K562 (cell line): ENCODE results near the gene PCP2. TPM values are rescaled to one million over a fixed set of nuclear protein-coding genes. Genes with fewer than 3 reads are reported as not detected.

Experiments used
- ATAC-seq: fragments of 200-7000 bp; cut with Tn5 transposase; 3 replicates; pipeline ENCODE4 v1.9.1; 2020; ENCODE audit warnings: moderate library complexity
- BruUV-seq: library from RNA; stranded (reverse); fragments of 400-500 nt; replicated peaks from 2 replicates; lab custom pipeline; 2021; lab: Mats Ljungman, UMichigan
- CTCF ChIA-PET: fragments of 300-600 bp; formaldehyde crosslinking; extraction: SDS; loops from one replicate; lab custom pipeline; 2021; ENCODE audit warnings: low intra/inter-chr PET ratio; lab: Yijun Ruan, JAX
- POLR2A ChIA-PET: fragments of 300-600, 350-650 bp; sonication (Branson Sonifier 250); formaldehyde crosslinking; extraction: SDS; loops from one replicate; lab custom pipeline; 2021; ENCODE audit warnings: antibody characterized with exemption, inconsistent platforms; lab: Yijun Ruan, JAX
- DNase-seq, 4 experiments: peaks; one replicate each; pipeline versions ENCODE4 v3.0.0 to v3.0.0-alpha.2; 2011 to 2018; ENCODE audit warnings: low spot score in 3 of 4, mixed read lengths in 3 of 4; ENCODE audit errors: extremely low read depth in 1 of 4
- FAIRE-seq: peaks from 2 replicates; lab custom pipeline; 2011; peaks lifted over from hg19 to GRCh38; lab: Jason Lieb, UNC
- H2AFZ ChIP-seq: 2 replicates; pipeline ENCODE4 v1.6.0; 2011; ENCODE audit warnings: low read depth, low read length, control low read depth, inconsistent platforms
- H3K27ac ChIP-seq: fragments of 200-600 bp; 3 replicates; pipeline ENCODE4 v1.8.0; 2011; ENCODE audit warnings: low read depth, mild to moderate bottlenecking, control low read depth, inconsistent platforms, low read length, moderate library complexity, mixed read lengths; ENCODE audit errors: extremely low read depth
- H3K27me3 ChIP-seq, 2 experiments: fragments of 300-600 bp in 1 of 2; 2 replicates in 1 of 2; 3 replicates in 1 of 2; pipeline versions ENCODE4 v1.6.0 to v1.8.0; 2011; ENCODE audit warnings: inconsistent platforms in 2 of 2, low read length in 2 of 2, mild to moderate bottlenecking in 1 of 2, mixed read lengths in 1 of 2, moderate library complexity in 1 of 2; ENCODE audit not compliant: control insufficient read depth in 2 of 2, insufficient read depth in 2 of 2
- H3K36me3 ChIP-seq: fragments of 300-600 bp; 3 replicates; pipeline ENCODE4 v1.8.0; 2011; ENCODE audit warnings: mild to moderate bottlenecking, low read length, inconsistent platforms; ENCODE audit not compliant: control insufficient read depth, insufficient read depth
- H3K4me1 ChIP-seq, 2 experiments: fragments of 200-600 bp in 1 of 2; replicated peaks in 1 of 2; 2 replicates in 1 of 2; 3 replicates in 1 of 2; pipeline versions ENCODE4 v1.5.1 to v1.8.0; 2011; ENCODE audit warnings: inconsistent platforms in 2 of 2, low read length in 2 of 2, mild to moderate bottlenecking in 1 of 2, mixed read lengths in 1 of 2, moderate library complexity in 1 of 2; ENCODE audit not compliant: control insufficient read depth in 2 of 2, insufficient read depth in 2 of 2
- H3K4me2 ChIP-seq: 2 replicates; pipeline ENCODE4 v1.6.1; 2011; ENCODE audit warnings: low read length, control low read depth, inconsistent platforms, mixed read lengths; ENCODE audit not compliant: insufficient read depth
- H3K4me3 ChIP-seq: fragments of 200-600 bp; sonication (generic), shearing (Covaris generic); 2 replicates; pipeline ENCODE4 v1.5.1; 2016; ENCODE audit warnings: control low read depth, inconsistent platforms
- H3K79me2 ChIP-seq: fragments of 200-600 bp; 3 replicates; pipeline ENCODE4 v1.8.0; 2011; ENCODE audit warnings: low read length, inconsistent platforms; ENCODE audit not compliant: control insufficient read depth, insufficient read depth
- H3K9ac ChIP-seq, 2 experiments: 2 replicates each; pipeline versions ENCODE4 v1.6.0 to v1.6.1; 2011; ENCODE audit warnings: low read depth in 2 of 2, low read length in 2 of 2, control low read depth in 1 of 2, inconsistent platforms in 1 of 2, mild to moderate bottlenecking in 1 of 2, mixed read lengths in 1 of 2; ENCODE audit not compliant: insufficient read depth in 1 of 2
- H3K9me1 ChIP-seq: one replicate; pipeline ENCODE4 v1.6.0; 2011; ENCODE audit warnings: inconsistent platforms, mild to moderate bottlenecking, low read length, moderate library complexity; ENCODE audit not compliant: control insufficient read depth, insufficient read depth
- H3K9me3 ChIP-seq: replicated peaks from 2 replicates; pipeline ENCODE4 v1.5.1; 2011; ENCODE audit warnings: low read depth, low read length, inconsistent platforms; ENCODE audit not compliant: control insufficient read depth, insufficient read depth
- H4K20me1 ChIP-seq: replicated peaks from 2 replicates; pipeline ENCODE4 v1.6.1; 2011; ENCODE audit warnings: low read length, inconsistent platforms, mixed read lengths; ENCODE audit not compliant: control insufficient read depth, insufficient read depth
- ELF1 ChIP-seq: fragments of 200-800 bp; sonication (Bioruptor generic); IDR thresholded peaks from 2 replicates; pipeline ENCODE4 v1.6.1; 2016; ENCODE audit warnings: missing genetic modification characterization, missing compliant biosample characterization
- KDM4B ChIP-seq, 2 experiments: fragments of 450-650 bp in 1 of 2; sonication (generic) in 1 of 2; IDR thresholded peaks; 2 replicates each; pipeline ENCODE4 v1.6.1; 2016 to 2017; ENCODE audit warnings: borderline replicate concordance in 2 of 2, antibody characterized with exemption in 1 of 2, low read depth in 1 of 2, mild to moderate bottlenecking in 1 of 2
- MTA2 ChIP-seq: fragments of 450-650 bp; IDR thresholded peaks from 2 replicates; pipeline ENCODE4 v1.6.1; 2016; ENCODE audit warnings: low read depth
- NKRF ChIP-seq: fragments of 450-650 bp; IDR thresholded peaks from 2 replicates; pipeline ENCODE4 v1.6.1; 2016; ENCODE audit warnings: borderline replicate concordance
- PPARD ChIP-seq: fragments of 250-450 bp; sonication (Bioruptor Pico); IDR thresholded peaks from 2 replicates; pipeline ENCODE4 v1.8.0; 2022; ENCODE audit warnings: inconsistent platforms, mild to moderate bottlenecking, moderate library complexity
- PTRF ChIP-seq: fragments of 450-650 bp; IDR thresholded peaks from 2 replicates; pipeline ENCODE4 v1.6.1; 2016; ENCODE audit warnings: mild to moderate bottlenecking, missing genetic modification characterization, missing compliant biosample characterization
- RB1 ChIP-seq: fragments of 450-650 bp; IDR thresholded peaks from 2 replicates; pipeline ENCODE4 v1.6.1; 2017; ENCODE audit warnings: low read depth, mild to moderate bottlenecking
- U2AF2 ChIP-seq: fragments of 200-400 bp; formaldehyde crosslinking; optimal IDR thresholded peaks from 2 replicates; pipeline ENCODE3; 2017; ENCODE audit warnings: low read depth, mild to moderate bottlenecking, low read length
- ZNF217 ChIP-seq: sonication (generic); formaldehyde crosslinking; IDR thresholded peaks from 2 replicates; pipeline ENCODE4 v1.8.0; 2022; ENCODE audit warnings: mild to moderate bottlenecking, missing genetic modification reagents
- ZNF592 ChIP-seq: fragments of 450-650 bp; IDR thresholded peaks from 2 replicates; pipeline ENCODE4 v1.6.1; 2017; ENCODE audit warnings: antibody characterized with exemption, mild to moderate bottlenecking
- WGBS: fragments of 100-300 bp; shearing (Covaris generic); methylation state at CpG from one replicate; pipeline ENCODE4 v1.1.6; 2016; ENCODE audit warnings: low coverage, mixed read lengths; ENCODE audit not compliant: insufficient coverage; ENCODE audit errors: missing lambda C conversion rate; 5-methylcytosine and 5-hydroxymethylcytosine counted together
- in situ Hi-C: fragments of 300-500 bp; cut with MboI; formaldehyde crosslinking; loops from 4 replicates; pipeline ENCODE4 v1.15.0; 2018; ENCODE audit warnings: inconsistent platforms, mixed read lengths
- intact Hi-C: fragments of 100-400 bp; cut with micrococcal nuclease; formaldehyde crosslinking; loops from 2 replicates; pipeline ENCODE4 v1.14.2; 2022
- polyA plus RNA-seq, 8 experiments: library from polyadenylated mRNA; depleted of rRNA in 4 of 8; stranded (reverse) in 5 of 8; unstranded in 3 of 8; fragments of >200 nt; fragmentation: Nextera tagmentation in 2 of 8; fragmentation: Illumina TruSeq in 1 of 8; extraction: Ambion mirVana in 2 of 8; extraction: Trizol in 1 of 8; gene quantifications; 2 replicates each; pipeline versions ENCODE4 v1.2.1 to v1.2.3, GENCODE V29; 2011 to 2014; ENCODE audit warnings: inconsistent platforms in 1 of 8, missing spikeins in 1 of 8
- total RNA-seq, 7 experiments: library from RNA; depleted of rRNA in 6 of 7; stranded (reverse); fragments of >200 nt in 6 of 7; fragmentation: Illumina TruSeq in 2 of 7; extraction: Trizol in 2 of 7; gene quantifications; 2 replicates each; pipeline versions ENCODE4 v1.2.1 to v1.2.3, GENCODE V29; 2011 to 2021; ENCODE audit warnings: low replicate concordance in 1 of 7
- TF ChIP-seq, protein P1 (sequence below): fragments of 250-450 bp; sonication (Bioruptor Pico); IDR thresholded peaks from 2 replicates; pipeline ENCODE4 v1.4.0; 2020; ENCODE audit warnings: mild to moderate bottlenecking, moderate library complexity
- TF ChIP-seq, protein P2 (sequence below): sonication (generic); formaldehyde crosslinking; IDR thresholded peaks from 2 replicates; pipeline ENCODE4 v1.8.0; 2022; ENCODE audit warnings: missing genetic modification reagents, mild to moderate bottlenecking, moderate library complexity, borderline replicate concordance

PCP2 gene
- total and polyA plus RNA-seq, 9 of the 15 experiments (the other 6 are each of a cell fraction or from before 2014, with no cell fraction given): 0.17 to 1.3 (median 0.49) TPM; not detected in 3

DNA sequence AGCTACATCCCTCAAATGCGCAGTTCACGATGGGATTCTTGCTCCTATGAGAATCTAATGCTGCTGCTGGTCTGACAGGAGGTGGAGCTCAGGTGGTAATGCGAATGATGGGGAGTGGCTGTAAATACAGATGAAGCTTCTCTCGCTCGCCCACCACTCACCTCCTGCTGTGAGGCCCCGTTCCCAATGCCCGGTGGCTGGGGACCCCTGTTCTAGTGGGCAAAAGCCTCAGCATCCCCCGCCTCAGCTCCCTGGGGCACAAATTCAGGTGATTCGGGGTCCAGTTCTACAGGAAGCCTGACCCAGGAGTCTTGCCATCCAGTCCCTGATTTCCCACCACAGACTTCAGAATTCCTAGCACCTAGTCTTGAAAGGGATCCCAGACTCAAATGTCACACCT is 39.0 kb upstream of the PCP2 start:
- H4K20me1 ChIP-seq: no peaks in the 10 kb centered on the region
- H3K4me3 ChIP-seq: no peak overlapping the region
- H3K9me1 ChIP-seq: no peaks in the 10 kb centered on the region
- peaks cover 14 to 41% of the 10 kb centered on the region in 2 experiments; a peak in 4 of 5 replicates for H3K27me3 ChIP-seq
- WGBS: 7% methylated on average over 9 of the region's 9 CpGs
- H2AFZ ChIP-seq: no peak overlapping the region
- no peaks in the 10 kb centered on the region for H3K36me3 ChIP-seq
- H3K9ac ChIP-seq: no peak overlapping the region
- peaks cover 5% of the 10 kb centered on the region; the same call in 1 of the 2 replicates for H3K9me3 ChIP-seq
- POLR2A ChIA-PET: interaction anchor here (0.6 kb wide), 1 partner anchor 14 kb away, joined by 3 read pairs; no protein-coding TSS in a partner anchor
- TF ChIP-seq ZNF592: no peak
- no peak for TF ChIP-seq RB1
- TF ChIP-seq, protein P1, sequence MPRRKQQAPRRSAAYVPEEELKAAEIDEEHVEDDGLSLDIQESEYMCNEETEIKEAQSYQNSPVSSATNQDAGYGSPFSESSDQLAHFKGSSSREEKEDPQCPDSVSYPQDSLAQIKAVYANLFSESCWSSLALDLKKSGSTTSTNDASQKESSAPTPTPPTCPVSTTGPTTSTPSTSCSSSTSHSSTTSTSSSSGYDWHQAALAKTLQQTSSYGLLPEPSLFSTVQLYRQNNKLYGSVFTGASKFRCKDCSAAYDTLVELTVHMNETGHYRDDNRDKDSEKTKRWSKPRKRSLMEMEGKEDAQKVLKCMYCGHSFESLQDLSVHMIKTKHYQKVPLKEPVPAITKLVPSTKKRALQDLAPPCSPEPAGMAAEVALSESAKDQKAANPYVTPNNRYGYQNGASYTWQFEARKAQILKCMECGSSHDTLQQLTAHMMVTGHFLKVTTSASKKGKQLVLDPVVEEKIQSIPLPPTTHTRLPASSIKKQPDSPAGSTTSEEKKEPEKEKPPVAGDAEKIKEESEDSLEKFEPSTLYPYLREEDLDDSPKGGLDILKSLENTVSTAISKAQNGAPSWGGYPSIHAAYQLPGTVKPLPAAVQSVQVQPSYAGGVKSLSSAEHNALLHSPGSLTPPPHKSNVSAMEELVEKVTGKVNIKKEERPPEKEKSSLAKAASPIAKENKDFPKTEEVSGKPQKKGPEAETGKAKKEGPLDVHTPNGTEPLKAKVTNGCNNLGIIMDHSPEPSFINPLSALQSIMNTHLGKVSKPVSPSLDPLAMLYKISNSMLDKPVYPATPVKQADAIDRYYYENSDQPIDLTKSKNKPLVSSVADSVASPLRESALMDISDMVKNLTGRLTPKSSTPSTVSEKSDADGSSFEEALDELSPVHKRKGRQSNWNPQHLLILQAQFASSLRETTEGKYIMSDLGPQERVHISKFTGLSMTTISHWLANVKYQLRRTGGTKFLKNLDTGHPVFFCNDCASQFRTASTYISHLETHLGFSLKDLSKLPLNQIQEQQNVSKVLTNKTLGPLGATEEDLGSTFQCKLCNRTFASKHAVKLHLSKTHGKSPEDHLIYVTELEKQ (CRISPR knock-in tag): no peak
- no peak for TF ChIP-seq NKRF
- TF ChIP-seq PTRF: no peak
- no peak for TF ChIP-seq U2AF2
- TF ChIP-seq ELF1: no peak
- TF ChIP-seq KDM4B (IDR thresholded peaks at IDR 0.05; ENCODE audit: borderline replicate concordance in 2 of 2, low read depth in 1 of 2): no peak
- TF ChIP-seq PPARD (CRISPR knock-in tag): no peak
- TF ChIP-seq, protein P2, sequence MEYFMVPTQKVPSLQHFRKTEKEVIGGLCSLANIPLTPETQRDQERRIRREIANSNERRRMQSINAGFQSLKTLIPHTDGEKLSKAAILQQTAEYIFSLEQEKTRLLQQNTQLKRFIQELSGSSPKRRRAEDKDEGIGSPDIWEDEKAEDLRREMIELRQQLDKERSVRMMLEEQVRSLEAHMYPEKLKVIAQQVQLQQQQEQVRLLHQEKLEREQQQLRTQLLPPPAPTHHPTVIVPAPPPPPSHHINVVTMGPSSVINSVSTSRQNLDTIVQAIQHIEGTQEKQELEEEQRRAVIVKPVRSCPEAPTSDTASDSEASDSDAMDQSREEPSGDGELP (CRISPR knock-in tag): no peak
- no peak for TF ChIP-seq ZNF217 (CRISPR knock-in tag)
- no peak for TF ChIP-seq MTA2
- ATAC-seq (no peak), FAIRE-seq (no peak), DNase-seq (no peak)
- no peak overlapping the region for H3K27ac ChIP-seq
- intact Hi-C loops: no loop called here
- H3K4me2 ChIP-seq: no peak overlapping the region
- H3K79me2 ChIP-seq: no peaks in the 10 kb centered on the region
- CTCF ChIA-PET: no interaction called here
- peaks cover 0 to 10% of the 10 kb centered on the region in 2 experiments; a peak in 2 of 5 replicates for H3K4me1 ChIP-seq
- in situ Hi-C loops: no loop called here
- BruUV-seq: no TSS peak
